GM18870 (cell line): Measurements from ENCODE around the gene FKBP2.
A peak's percentile ranks its signal among the peaks of the same experiment; 100 is the strongest.

Source experiments
- ATAC-seq: cut with Tn5 transposase; IDR thresholded peaks from one replicate; pipeline ENCODE4 v1.9.1; 2021; ENCODE audit warnings: moderate library complexity; ENCODE audit not compliant: unreplicated experiment

FKBP2 gene

DNA sequence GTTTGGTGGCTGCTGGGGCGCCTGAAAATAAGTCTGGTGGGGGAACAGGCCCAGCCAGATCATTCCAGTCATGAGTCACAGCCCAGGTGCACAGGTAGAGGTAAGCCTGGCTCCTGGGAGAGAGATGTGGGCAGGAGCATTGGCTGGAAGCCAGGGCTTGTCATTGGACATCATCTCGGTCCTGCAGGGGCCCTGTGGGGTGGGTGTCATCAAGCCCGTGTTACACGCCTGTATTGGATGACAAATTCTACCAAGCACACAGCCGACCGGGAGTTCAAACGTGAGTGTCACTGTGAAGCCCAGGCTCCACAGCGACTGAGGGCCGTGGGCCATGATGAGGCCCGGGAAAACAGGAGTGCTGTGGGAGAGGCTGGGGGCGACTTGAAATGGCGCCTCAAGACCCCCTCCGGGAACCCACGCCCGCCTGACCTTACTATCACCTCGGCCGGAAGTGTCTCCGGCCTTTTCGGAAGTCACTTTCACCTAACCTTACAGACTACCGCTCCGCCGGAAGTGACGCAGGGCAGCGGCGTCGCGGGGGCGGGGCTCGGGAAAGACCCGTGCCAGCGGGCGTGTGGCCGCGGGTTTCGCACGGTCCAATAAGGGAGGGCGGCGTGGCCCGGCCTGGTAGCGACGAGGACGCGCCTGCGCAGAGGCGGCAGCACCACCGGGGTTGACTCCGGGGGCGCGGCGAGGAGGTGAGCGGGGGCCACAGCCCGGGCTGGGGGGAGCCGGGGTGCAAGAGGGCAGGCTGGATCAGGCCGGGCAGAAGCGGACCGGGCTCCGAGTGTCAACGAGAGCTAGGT, at the start of gene FKBP2:
Gene FKBP2, plus strand, starts transcription at position 661 of the 806 bp plus-strand sequence. CDS start 1,293 bp downstream, outside the sequence.
- peak; percentile 43 for ATAC-seq

GRCh38 chr11:64192434-64192833, 48.5 kb upstream of the FKBP2 start:
- no peak for ATAC-seq

DNA sequence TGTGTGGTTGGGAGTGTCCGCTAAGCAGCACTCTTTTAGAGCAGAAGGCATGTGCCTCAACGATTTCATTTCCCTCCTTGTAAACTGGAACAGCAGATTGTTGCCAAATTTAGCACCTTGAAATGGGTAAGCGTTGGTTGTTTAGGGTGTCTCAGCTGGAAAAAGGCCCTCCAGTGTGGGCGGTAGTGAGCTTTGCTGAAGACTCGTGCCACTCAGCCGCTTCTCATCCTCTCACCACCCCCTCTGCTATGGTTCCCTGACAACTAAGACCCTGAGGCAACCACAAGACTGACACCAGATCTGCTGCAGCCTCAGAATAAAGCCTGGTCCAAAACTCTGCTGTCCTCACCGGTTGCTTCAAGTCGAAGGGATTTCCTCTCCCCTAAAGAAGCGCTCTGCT, 44.3 kb upstream of the FKBP2 start:
- no peak for ATAC-seq

DNA sequence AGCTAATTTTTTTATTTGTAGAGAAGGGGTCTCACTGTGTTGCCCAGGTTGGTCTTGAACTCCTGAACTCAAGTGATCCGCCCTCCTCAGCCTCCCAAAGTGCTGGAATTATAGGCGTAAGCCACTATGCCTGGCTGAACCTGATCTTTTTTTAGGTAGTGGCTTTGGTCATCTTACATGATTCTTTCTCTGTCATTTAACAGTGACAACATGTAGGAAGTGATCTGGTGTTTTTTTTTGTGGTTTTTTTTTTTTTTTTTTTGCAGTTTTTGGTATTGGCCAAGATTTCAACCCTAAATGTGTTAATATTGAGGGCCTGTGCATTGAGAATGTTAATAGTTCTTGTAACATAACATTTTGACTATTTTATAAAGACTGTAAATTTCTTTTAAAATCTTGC, 42.4 kb upstream of the FKBP2 start:
- no peak for ATAC-seq

GRCh38 chr11:64201543-64201942, 39.4 kb upstream of the FKBP2 start:
- ATAC-seq, result no peak

DNA sequence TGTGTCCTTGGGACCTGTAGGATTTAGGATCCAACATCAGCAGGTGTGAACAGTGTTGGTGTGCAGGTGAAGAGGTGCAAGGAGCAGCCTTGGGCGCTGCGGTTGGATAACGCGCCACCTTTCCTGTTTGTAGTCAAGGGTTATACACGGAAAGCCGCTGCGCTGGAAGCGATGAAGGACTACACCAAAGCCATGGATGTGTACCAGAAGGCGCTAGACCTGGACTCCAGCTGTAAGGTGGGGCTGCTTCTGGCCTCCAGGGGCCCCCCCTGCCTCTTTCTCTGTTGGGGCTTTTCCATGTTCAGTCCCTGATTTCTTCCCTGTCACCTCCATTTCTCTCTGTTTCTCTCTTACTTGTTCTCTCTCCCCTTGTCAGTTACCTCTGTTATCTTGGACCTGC, 37.9 kb upstream of the FKBP2 start:
- no peak for ATAC-seq

GRCh38 chr11:64203421-64204079, 37.3 kb upstream of the FKBP2 start:
- no peak for ATAC-seq

DNA sequence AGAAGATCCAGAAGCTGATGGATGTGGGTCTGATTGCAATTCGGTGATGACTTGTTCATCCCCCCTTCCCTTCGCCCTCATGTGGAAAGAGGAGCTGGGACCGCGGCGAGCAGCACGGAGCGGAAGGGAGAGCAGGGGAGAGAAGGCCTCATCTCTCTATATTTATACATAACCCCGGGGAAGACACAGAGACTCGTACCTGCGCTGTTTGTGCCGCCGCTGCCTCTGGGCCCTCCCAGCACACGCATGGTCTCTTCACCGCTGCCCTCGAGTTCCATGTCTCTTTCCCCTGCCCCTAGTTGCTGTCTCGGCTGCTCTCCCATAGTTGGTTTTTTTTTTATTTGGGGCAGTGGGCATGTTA, 36.8 kb upstream of the FKBP2 start:
- no peak for ATAC-seq

DNA sequence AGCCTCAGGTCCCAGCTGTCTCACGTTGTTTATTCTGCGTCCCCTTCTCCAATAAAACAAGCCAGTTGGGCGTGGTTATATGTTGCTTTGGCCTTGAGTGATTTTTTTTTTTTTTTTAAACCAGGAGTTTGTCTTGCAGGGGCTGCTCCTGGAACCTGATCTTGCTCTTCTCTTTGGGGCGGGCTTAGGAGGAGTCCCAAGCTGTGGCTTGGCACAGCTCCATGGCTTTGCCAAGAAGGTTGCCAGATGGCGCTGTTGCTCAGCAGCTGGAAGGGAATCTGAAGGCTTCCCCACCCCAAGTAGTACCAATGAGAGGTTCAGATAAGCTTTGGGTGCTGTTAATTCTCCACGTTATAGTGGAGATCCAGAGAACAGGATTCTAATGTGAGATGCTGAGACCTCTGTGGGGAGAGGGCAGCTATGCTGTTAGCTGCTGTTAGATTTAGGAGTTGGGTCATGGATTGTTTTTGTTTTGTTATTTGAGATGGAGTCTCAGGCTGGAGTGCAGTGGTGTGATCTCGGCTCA, 36.4 kb upstream of the FKBP2 start:
- no peak for ATAC-seq

DNA sequence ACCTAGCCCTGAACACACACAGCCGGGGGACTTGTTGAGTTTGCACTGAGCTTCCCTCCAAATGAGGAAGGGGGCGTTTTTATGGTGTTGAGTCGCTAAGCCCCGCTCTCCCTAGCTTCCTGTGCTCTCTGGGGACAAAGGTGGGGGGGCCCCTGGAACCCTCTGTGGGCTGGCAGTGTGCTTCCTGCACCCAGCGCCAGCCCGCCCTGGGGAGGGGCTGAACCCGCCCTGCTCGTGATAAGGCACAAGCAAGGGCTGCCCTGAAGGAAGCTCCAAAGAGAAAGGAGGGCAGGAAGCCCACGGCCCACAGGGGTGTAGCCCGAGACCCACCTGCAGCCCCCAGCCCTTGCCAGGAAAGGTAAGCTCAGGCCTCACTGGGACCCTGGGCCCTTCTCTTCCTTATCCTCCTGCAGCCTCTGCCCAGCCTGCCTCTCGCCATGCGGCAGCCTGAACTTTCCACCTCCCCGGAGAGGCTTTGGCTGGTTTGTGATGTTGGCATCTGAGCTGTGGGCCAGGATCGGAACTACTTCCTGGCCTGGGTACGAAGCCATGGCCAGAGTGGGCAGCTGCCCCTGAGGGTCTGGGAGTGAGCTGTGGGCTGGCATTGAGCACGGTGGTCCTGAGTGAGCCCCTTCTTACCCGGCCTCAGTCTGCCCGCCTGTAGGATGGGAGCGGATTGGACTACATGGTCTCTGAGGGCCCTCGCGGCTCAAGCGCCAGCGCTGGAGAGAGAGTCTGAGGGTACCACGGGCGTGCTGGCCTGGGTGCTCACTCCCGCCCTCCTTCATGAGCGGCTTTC, 34.2 kb upstream of the FKBP2 start, which contains the start of gene FERMT3:
Gene FERMT3, plus strand, starts transcription at position 265 of the 799 bp plus-strand sequence. CDS start 644 bp downstream, outside the sequence.
- ATAC-seq, result no peak

- ATAC-seq, result peak; percentile 41
Observed at GRCh38 chr11:64207256-64208085, 33.4 kb upstream of the FKBP2 start.

DNA sequence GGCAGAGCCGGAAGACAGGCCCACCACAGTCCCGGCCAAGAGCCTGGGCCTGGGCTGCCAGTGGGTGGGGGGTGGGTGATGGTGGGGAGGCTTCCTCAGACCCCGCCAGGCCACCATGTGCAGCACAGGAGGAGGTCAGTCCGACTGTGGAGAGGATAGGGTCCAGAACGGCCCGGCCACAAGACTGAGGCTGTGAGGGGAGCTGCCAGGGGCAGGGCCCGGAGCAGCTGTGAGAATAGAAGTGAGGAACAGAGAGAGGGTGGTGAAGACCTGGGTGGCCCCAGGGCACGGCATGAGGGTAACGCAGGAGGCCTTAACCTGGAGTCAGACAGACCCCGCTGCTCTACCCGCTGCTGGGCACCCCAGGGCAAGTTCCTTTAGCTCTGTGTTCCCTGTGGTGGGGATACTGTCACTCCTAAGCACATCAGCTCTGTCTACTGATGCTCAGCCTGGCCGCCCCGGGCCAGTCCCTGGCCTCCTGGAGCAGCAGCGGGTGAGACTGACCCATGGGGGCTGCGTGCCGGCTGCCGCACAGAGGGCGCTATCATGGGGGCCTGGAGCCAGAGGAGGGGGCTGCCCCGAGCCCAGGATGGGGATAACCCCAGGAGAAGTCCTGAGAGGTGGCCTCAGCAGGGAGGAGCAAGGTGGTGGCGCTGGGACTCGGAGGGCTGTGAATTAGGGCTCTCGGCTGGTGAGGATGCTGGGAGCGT, 32.7 kb upstream of the FKBP2 start:
- ATAC-seq, result no peak

DNA sequence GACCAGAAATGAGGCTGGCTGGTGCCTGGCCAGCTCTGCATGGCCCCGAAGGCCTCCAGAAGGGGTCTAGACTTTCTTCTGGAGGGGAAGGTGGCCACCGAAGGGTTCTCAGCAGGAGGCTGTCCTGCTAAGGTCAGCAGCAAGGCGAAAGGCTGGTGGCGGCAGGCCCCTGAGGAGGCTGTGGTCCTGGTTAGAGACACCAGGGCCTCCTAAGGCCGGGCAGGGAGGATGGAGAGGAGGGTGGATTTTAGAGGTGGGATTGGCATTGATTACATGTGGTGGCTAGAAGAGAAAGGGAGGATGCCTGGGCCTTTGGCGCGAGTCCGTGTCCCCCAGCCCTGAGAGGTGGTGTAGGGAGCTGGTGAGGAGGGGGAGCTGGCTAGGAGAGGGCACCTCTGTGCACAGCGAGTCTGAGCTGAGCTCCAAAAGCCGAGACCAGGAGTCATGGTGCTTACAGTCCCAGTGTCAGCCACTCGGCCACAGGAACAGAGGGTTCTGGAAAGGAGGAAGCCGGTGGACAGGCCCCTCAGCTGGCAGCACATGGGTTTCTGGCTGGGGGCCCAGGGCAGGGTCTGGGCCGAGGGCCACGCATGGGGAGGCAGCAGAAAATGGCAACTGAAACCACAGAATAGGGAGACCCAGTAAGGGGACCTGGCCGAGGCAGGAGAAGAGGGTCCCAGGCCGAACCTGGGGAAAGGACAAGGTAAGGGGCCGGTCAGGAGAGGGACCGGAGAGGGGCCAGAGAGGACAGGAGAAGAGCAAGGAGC, 31.9 kb upstream of the FKBP2 start:
- ATAC-seq, result no peak

GRCh38 chr11:64209563-64209843, 31.4 kb upstream of the FKBP2 start:
- ATAC-seq, result no peak

DNA sequence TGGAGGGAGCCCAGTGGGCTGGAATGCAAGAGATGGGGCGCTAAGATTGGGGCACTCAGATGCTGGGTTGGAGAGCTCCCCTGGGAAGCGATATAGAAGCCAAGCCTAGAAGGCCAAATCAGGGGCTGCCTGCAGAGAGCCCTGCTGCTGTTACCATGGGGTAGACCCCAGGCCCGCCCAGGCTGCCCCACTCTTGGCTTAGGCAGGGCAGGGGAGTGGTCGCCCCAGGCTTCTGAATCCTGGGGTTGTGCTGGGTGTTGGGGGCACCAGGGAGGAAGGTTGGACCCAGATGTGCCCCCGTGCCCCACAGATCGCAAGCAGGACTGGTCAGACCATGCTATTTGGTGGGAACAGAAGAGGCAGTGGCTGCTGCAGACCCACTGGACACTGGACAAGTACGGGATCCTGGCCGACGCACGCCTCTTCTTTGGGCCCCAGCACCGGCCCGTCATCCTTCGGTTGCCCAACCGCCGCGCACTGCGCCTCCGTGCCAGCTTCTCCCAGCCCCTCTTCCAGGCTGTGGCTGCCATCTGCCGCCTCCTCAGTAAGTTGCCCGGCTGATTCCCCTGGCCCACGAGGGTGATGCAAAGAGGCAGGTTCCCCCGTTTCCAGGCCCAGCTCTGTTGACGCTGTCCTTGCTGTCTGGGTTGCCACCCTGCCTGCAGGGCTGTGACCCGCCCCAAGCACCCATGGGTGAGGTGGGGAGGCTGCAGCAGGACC, 30.4 kb upstream of the FKBP2 start:
- no peak for ATAC-seq

- no peak for ATAC-seq
Observed at GRCh38 chr11:64211181-64211872, 29.6 kb upstream of the FKBP2 start.

DNA sequence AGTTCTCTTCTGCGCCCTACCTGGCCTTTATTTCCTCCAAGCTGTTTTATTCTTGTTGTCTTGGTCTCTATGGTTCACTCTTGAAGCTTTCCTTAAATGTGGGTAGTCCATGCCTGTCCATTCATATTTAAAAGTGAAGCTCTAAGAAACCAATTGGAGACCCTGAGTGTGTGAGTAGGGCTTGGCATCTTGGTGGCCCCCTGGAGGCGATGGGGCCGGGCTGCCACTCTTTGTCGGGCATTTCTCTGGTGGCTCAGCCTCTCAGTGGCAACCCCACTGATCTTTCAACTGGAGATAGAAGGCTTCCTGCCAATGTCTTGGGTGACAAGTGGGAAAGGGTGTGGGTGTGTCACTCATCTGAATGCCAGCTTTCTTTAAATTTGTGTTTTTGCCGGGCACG, 24.0 kb upstream of the FKBP2 start:
- ATAC-seq, result no peak
